Measurements from ENCODE around the gene MXD3. TPM values are rescaled to one million over a fixed set of nuclear protein-coding genes. Genes with fewer than 3 reads are reported as not detected.

MXD3 gene
- polyA plus RNA-seq, 2 of the 4 experiments (the other 2 are of a cell fraction), result 5.3 to 16.9 TPM

- H3K4me1 ChIP-seq, result peaks cover 42% of the 10 kb centered on the region
- FAIRE-seq (no peak), DNase-seq (ENCODE audit: low read depth in 1 of 2, low spot score in 1 of 2) (no peak), ATAC-seq (peak in 1 of 2 experiments; percentile 25; a peak in 2 of 6 replicates)
- no peak; the same call in 1 of the 2 replicates for TF ChIP-seq KDM1A (IDR thresholded peaks at IDR 0.05; ENCODE audit: low read depth)
- peak; percentile 21 for TF ChIP-seq CHD2 (IDR thresholded peaks at IDR 0.05; ENCODE audit: low read length, partially characterized antibody)
- peak overlapping the region; percentile 68 for H3K4me3 ChIP-seq
- peak overlapping the region; percentile 99 for H3K4me2 ChIP-seq
- WGBS (ENCODE audit: missing lambda C conversion rate), result 5% methylated on average over 13 of the region's 19 CpGs
- H3K27ac ChIP-seq, result peak overlapping the region; percentile 95 to 96
- H3K9me3 ChIP-seq, result no peaks in the 10 kb centered on the region
- CTCF ChIA-PET, result interaction anchor here (0.9 to 6.3 kb wide), 5 partner anchors 12 to 191 kb away, joined by 3 to 40 read pairs (median 4); no protein-coding TSS in a partner anchor
- POLR2A ChIA-PET, result interaction anchor here (0.6 kb wide), 2 partner anchors 170 to 191 kb away, joined by 4 to 5 read pairs; no protein-coding TSS in a partner anchor
Measured at GRCh38 chr5:177304392-177305119, 7.1 kb downstream of the MXD3 start.

- FAIRE-seq (no peak), ATAC-seq (peak in 1 of 2 experiments; percentile 1; a peak in 2 of 6 replicates), DNase-seq (ENCODE audit: low read depth in 1 of 2, low spot score in 1 of 2) (no peak)
- Histone ChIP-seq H3K9me3 (no peaks in the 10 kb centered on the region), H3K4me1 (peaks cover 42% of the 10 kb centered on the region), H3K4me2 (peak overlapping the region; percentile 99), H3K27ac (peak overlapping the region; percentile 95 to 96), H3K4me3 (peak overlapping the region; percentile 68)
- POLR2A ChIA-PET, result no interaction called here
- 2% methylated on average over 19 of the region's 25 CpGs for WGBS (ENCODE audit: missing lambda C conversion rate)
- CTCF ChIA-PET, result interaction anchor here (1.2 to 4.6 kb wide), 2 partner anchors 14 to 191 kb away, joined by 3 to 24 read pairs; no protein-coding TSS in a partner anchor
- peak; percentile 57 for TF ChIP-seq KDM5A (IDR thresholded peaks at IDR 0.05)
- TF ChIP-seq E2F6 (IDR thresholded peaks at IDR 0.05; ENCODE audit: borderline replicate concordance, low read depth), result 0 out of 2 replicates have a peak, but pooled peaks have one; percentile 15
- TF ChIP-seq PHF8 (IDR thresholded peaks at IDR 0.05; ENCODE audit: borderline replicate concordance, low read depth), result peak; percentile 19; the same call in 1 of the 2 replicates
- TF ChIP-seq REST (IDR thresholded peaks at IDR 0.05), result no peak
- peak; percentile 18; the same call in 1 of the 2 replicates for TF ChIP-seq HOXB5 (CRISPR knock-in tag; IDR thresholded peaks at IDR 0.05)
Measured at GRCh38 chr5:177303925-177304391, 7.7 kb downstream of the MXD3 start.

GRCh38 chr5:177303121-177303924 is 8.4 kb downstream of the MXD3 start, which contains the start of the genes PRELID1 and RAB24:
PRELID1 (plus strand) TSS chr5:177303799; CDS start chr5:177303986, 187 bp downstream.
RAB24 (minus strand) TSS chr5:177303719; CDS start chr5:177303288, 431 bp downstream.
- ChIA-PET CTCF (interaction anchor here (1.2 to 4.6 kb wide), 3 partner anchors 7 to 190 kb away, joined by 3 to 24 read pairs (median 14); no protein-coding TSS in a partner anchor), POLR2A (interaction anchor here (0.6 kb wide), 1 partner anchor 109 kb away, joined by 3 read pairs; no protein-coding TSS in a partner anchor)
- Histone ChIP-seq H3K4me2 (peak within 1 kb of the TSS; percentile 99), H3K4me1 (peaks cover 42% of the 10 kb centered on the region), H3K9me3 (no peaks in the 10 kb centered on the region), H3K4me3 (peak within 1 kb of the TSS; percentile 68), H3K27ac (peak within 1 kb of the TSS; percentile 95 to 96)
- ATAC-seq, result peak; percentile 55 to 78
- 12% methylated on average over 30 of the region's 100 CpGs for WGBS (ENCODE audit: missing lambda C conversion rate)
- no peak for FAIRE-seq
- peak; percentile 77 to 84 for DNase-seq (ENCODE audit: low read depth in 1 of 2, low spot score in 1 of 2)
- no peak for TF ChIP-seq FOXS1 (CRISPR knock-in tag; IDR thresholded peaks at IDR 0.05)
- peak; percentile 60 for TF ChIP-seq POLR2A (IDR thresholded peaks at IDR 0.05; ENCODE audit: low read length)
- no peak for TF ChIP-seq RNF2 (IDR thresholded peaks at IDR 0.05; ENCODE audit: borderline replicate concordance, low read depth)
- peak; percentile 45; the same call in 1 of the 3 replicates for TF ChIP-seq BCL3 (IDR thresholded peaks at IDR 0.05)
- TF ChIP-seq MAZ (IDR thresholded peaks at IDR 0.05; ENCODE audit: borderline replicate concordance, low read depth, low read length), result peak; percentile 49; the same call in 1 of the 2 replicates
- no peak for TF ChIP-seq NR3C1 (IDR thresholded peaks at IDR 0.05)
- no peak for TF ChIP-seq ZSCAN20 (CRISPR knock-in tag; IDR thresholded peaks at IDR 0.05)
- TF ChIP-seq ESRRA (IDR thresholded peaks at IDR 0.05; ENCODE audit: borderline replicate concordance, low read length), result no peak
- TF ChIP-seq MAX (IDR thresholded peaks at IDR 0.05), result peak; percentile 86
- no peak for TF ChIP-seq SMC3 (IDR thresholded peaks at IDR 0.05)
- no peak for TF ChIP-seq RARB (CRISPR knock-in tag; IDR thresholded peaks at IDR 0.05)
- TF ChIP-seq KDM1A (IDR thresholded peaks at IDR 0.05; ENCODE audit: low read depth), result no peak
- peak; percentile 60; the same call in 1 of the 2 replicates for TF ChIP-seq PHF8 (IDR thresholded peaks at IDR 0.05; ENCODE audit: borderline replicate concordance, low read depth)
- TF ChIP-seq ATOH8 (CRISPR knock-in tag; IDR thresholded peaks at IDR 0.05; ENCODE audit: low read depth), result no peak
- TF ChIP-seq EP300 (IDR thresholded peaks at IDR 0.05), result no peak

All from A549 (cell line).